Karpas-422 (cell line): ENCODE measurements around the gene ZNF512B. TPM values are rescaled to one million over a fixed set of nuclear protein-coding genes. Genes with fewer than 3 reads are reported as not detected.
"Not testable (repeated sequence)": the region's sequence is repeated elsewhere in the genome, so short reads cannot be mapped to it uniquely, and the experiment has no call there.

Source experiments
- DNase-seq: peaks from one replicate; pipeline ENCODE4 v3.0.0-alpha.2; 2015
- H2AFZ ChIP-seq: fragments of 200-600 bp; sonication (generic); 2 replicates; pipeline ENCODE4 v1.6.1; 2014; ENCODE audit warnings: antibody characterized with exemption, low read length, mixed read lengths
- H3K27ac ChIP-seq: fragments of 200-600 bp; sonication (generic); 2 replicates; pipeline ENCODE4 v1.5.1; 2014; ENCODE audit warnings: mild to moderate bottlenecking, low read length, moderate library complexity
- H3K27me3 ChIP-seq: fragments of 200-600 bp; sonication (generic); 2 replicates; pipeline ENCODE4 v1.6.1; 2014; ENCODE audit warnings: low read length, mixed read lengths
- H3K36me3 ChIP-seq: fragments of 200-600 bp; sonication (generic); 2 replicates; pipeline ENCODE4 v1.6.1; 2014; ENCODE audit warnings: low read length, mixed read lengths; ENCODE audit not compliant: insufficient read depth
- H3K4me1 ChIP-seq: fragments of 200-600 bp; sonication (generic); 2 replicates; pipeline ENCODE4 v1.6.1; 2014; ENCODE audit warnings: mild to moderate bottlenecking, low read length, mixed read lengths
- H3K4me2 ChIP-seq: fragments of 200-600 bp; sonication (generic); 2 replicates; pipeline ENCODE4 v1.6.1; 2014; ENCODE audit warnings: low read length, low read depth, mild to moderate bottlenecking; ENCODE audit not compliant: poor library complexity, severe bottlenecking
- H3K4me3 ChIP-seq: fragments of 200-600 bp; sonication (generic); 2 replicates; pipeline ENCODE4 v1.5.1; 2014; ENCODE audit warnings: mild to moderate bottlenecking, antibody characterized with exemption, low read length, mixed read lengths
- H3K79me2 ChIP-seq: fragments of 200-600 bp; sonication (generic); 2 replicates; pipeline ENCODE4 v1.6.1; 2014; ENCODE audit warnings: mild to moderate bottlenecking, low read length, mixed read lengths
- H3K9ac ChIP-seq: fragments of 200-600 bp; sonication (generic); 2 replicates; pipeline ENCODE4 v1.6.0; 2014; ENCODE audit warnings: low read length
- H3K9me2 ChIP-seq: fragments of 200-600 bp; sonication (generic), shearing (Covaris generic); replicated peaks from 2 replicates; pipeline ENCODE4 v1.6.0; 2014; ENCODE audit warnings: mild to moderate bottlenecking, low read length, moderate library complexity; ENCODE audit not compliant: insufficient read depth
- H3K9me3 ChIP-seq: fragments of 300-700, 200-600 bp; sonication (generic); 2 replicates; pipeline ENCODE4 v1.6.1; 2014; ENCODE audit warnings: low read length, mixed read lengths
- H4K20me1 ChIP-seq: fragments of 200-600 bp; sonication (generic); 2 replicates; pipeline ENCODE4 v1.6.1; 2014; ENCODE audit warnings: mild to moderate bottlenecking, antibody characterized with exemption, low read length, low read depth; ENCODE audit not compliant: insufficient read depth
- total RNA-seq: library from RNA; depleted of rRNA; stranded (reverse); fragments of >200 nt; shearing (Covaris generic); gene quantifications from 2 replicates; pipeline ENCODE4 v1.2.3, GENCODE V29; 2014; ENCODE audit warnings: low replicate concordance; rRNA removed

Gene ZNF512B, protein sequence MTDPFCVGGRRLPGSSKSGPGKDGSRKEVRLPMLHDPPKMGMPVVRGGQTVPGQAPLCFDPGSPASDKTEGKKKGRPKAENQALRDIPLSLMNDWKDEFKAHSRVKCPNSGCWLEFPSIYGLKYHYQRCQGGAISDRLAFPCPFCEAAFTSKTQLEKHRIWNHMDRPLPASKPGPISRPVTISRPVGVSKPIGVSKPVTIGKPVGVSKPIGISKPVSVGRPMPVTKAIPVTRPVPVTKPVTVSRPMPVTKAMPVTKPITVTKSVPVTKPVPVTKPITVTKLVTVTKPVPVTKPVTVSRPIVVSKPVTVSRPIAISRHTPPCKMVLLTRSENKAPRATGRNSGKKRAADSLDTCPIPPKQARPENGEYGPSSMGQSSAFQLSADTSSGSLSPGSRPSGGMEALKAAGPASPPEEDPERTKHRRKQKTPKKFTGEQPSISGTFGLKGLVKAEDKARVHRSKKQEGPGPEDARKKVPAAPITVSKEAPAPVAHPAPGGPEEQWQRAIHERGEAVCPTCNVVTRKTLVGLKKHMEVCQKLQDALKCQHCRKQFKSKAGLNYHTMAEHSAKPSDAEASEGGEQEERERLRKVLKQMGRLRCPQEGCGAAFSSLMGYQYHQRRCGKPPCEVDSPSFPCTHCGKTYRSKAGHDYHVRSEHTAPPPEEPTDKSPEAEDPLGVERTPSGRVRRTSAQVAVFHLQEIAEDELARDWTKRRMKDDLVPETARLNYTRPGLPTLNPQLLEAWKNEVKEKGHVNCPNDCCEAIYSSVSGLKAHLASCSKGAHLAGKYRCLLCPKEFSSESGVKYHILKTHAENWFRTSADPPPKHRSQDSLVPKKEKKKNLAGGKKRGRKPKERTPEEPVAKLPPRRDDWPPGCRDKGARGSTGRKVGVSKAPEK
- 4.2 and 9.0 TPM in 2 replicates for total RNA-seq

GRCh38 chr20:63969838-63970713 is at the start of gene ZNF512B:
Gene ZNF512B (minus strand): TSS chr20:63969930. CDS start chr20:63967950, 1,980 bp downstream.
- H3K4me3 ChIP-seq: peak within 1 kb of the TSS; percentile 73

DNA sequence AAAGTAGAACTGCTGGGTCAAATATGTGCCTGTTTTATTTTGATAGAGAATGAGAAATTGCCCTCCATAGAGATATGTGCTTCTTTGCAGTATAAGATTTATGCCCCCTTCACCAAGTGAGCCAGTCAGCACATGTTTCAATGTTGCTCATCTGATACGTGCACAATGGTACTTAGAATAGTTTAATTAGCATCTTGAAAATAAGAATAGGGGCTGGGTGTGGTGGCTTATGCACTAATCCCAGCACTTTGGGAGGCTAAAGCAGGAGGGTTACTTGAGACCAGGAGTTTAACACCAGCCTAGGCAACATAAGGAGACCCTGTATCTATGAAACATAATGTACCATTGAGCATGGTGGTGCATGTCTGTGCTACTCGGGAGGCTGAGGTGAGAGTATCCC is 45.9 kb upstream of the ZNF512B start:
- H3K9me3 ChIP-seq: no peaks in the 10 kb centered on the region
- H3K36me3 ChIP-seq: peaks cover 23% of the 10 kb centered on the region

More at GRCh38 chr20:63969838-63970713, at the start of gene ZNF512B:
- Histone ChIP-seq H3K9ac (peak within 1 kb of the TSS; percentile 82), H2AFZ (no peak within 1 kb of the TSS), H3K27me3 (no peaks in the 10 kb centered on the region), H3K4me2 (peak within 1 kb of the TSS; percentile 74), H3K4me1 (peaks cover 13% of the 10 kb centered on the region), H3K79me2 (peaks cover 15% of the 10 kb centered on the region), H3K36me3 (no peaks in the 10 kb centered on the region), H3K9me2 (no peaks in the 10 kb centered on the region), H3K27ac (peak within 1 kb of the TSS; percentile 53), H4K20me1 (no peaks in the 10 kb centered on the region), H3K9me3 (no peaks in the 10 kb centered on the region)
- peak; percentile 85 for DNase-seq

GRCh38 chr20:64012385-64013154 is 42.8 kb upstream of the ZNF512B start:
- not testable (repeated sequence) for H3K4me2 ChIP-seq, H3K27me3 ChIP-seq, H3K9ac ChIP-seq, H2AFZ ChIP-seq, DNase-seq, H3K27ac ChIP-seq, H3K9me3 ChIP-seq, H3K4me3 ChIP-seq, H3K79me2 ChIP-seq, H3K4me1 ChIP-seq, H4K20me1 ChIP-seq, H3K9me2 ChIP-seq
- peaks cover 53% of the 10 kb centered on the region for H3K36me3 ChIP-seq

More for the DNA sequence above, 45.9 kb upstream of the ZNF512B start:
- Histone ChIP-seq H4K20me1 (0 out of 2 replicates have a peak, but pooled peaks cover 3% of the 10 kb centered on the region), H2AFZ (no peak overlapping the region), H3K79me2 (peaks cover 3% of the 10 kb centered on the region; the same call in 1 of the 2 replicates), H3K4me3 (no peak overlapping the region), H3K27me3 (no peaks in the 10 kb centered on the region), H3K27ac (no peak overlapping the region), H3K9ac (no peak overlapping the region), H3K4me2 (no peak overlapping the region), H3K9me2 (no peaks in the 10 kb centered on the region), H3K4me1 (no peaks in the 10 kb centered on the region)
- no peak for DNase-seq

DNA sequence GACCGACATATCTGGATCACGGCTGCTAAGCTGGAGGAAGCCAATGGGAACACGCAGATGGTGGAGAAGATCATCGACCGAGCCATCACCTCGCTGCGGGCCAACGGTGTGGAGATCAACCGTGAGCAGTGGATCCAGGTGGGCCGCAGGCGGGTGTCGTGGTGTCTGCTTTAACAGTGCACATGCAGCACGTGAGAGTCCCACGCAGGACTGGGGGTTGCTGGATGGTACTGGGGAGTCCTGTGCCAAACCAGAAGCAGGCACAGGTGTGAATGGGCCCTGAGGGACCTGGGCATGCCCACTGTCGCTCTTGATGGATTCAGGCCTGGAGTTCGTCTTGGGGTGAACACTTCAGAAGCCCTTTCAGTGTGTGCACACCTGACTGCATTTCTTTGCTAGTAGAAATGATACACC is 41.6 kb upstream of the ZNF512B start:
- no peak for DNase-seq
- no peak overlapping the region for H3K27ac ChIP-seq
- H3K9me3 ChIP-seq: peaks cover 6% of the 10 kb centered on the region

GRCh38 chr20:64010711-64011237 is 41.0 kb upstream of the ZNF512B start:
- Histone ChIP-seq H4K20me1 (no peaks in the 10 kb centered on the region), H3K36me3 (peaks cover 60% of the 10 kb centered on the region), H3K9me3 (peaks cover 6% of the 10 kb centered on the region), H3K4me1 (no peaks in the 10 kb centered on the region), H3K79me2 (peaks cover 2% of the 10 kb centered on the region; the same call in 1 of the 2 replicates), H2AFZ (no peak overlapping the region), H3K27me3 (no peaks in the 10 kb centered on the region), H3K4me3 (no peak overlapping the region), H3K9me2 (no peaks in the 10 kb centered on the region), H3K27ac (no peak overlapping the region), H3K9ac (no peak overlapping the region), H3K4me2 (no peak overlapping the region)
- DNase-seq: no peak

More for the DNA sequence above, 41.6 kb upstream of the ZNF512B start:
- Histone ChIP-seq H3K79me2 (peaks cover 3% of the 10 kb centered on the region; the same call in 1 of the 2 replicates), H3K4me2 (no peak overlapping the region), H3K36me3 (peaks cover 58% of the 10 kb centered on the region), H3K4me1 (no peaks in the 10 kb centered on the region), H3K9ac (no peak overlapping the region), H3K27me3 (no peaks in the 10 kb centered on the region), H3K9me2 (no peaks in the 10 kb centered on the region), H4K20me1 (no peaks in the 10 kb centered on the region), H3K4me3 (no peak overlapping the region), H2AFZ (no peak overlapping the region)

GRCh38 chr20:64009811-64010387 is 40.2 kb upstream of the ZNF512B start:
- no peaks in the 10 kb centered on the region for H3K9me2 ChIP-seq
- DNase-seq: no peak
- H4K20me1 ChIP-seq: no peaks in the 10 kb centered on the region
- H3K4me3 ChIP-seq: no peak overlapping the region
- H3K79me2 ChIP-seq: 0 out of 2 replicates have a peak, but pooled peaks cover 3% of the 10 kb centered on the region
- no peaks in the 10 kb centered on the region for H3K4me1 ChIP-seq
- H3K27ac ChIP-seq: no peak overlapping the region
- H3K9me3 ChIP-seq: peaks cover 6% of the 10 kb centered on the region
- H3K4me2 ChIP-seq: no peak overlapping the region
- H3K36me3 ChIP-seq: peaks cover 64% of the 10 kb centered on the region
- no peak overlapping the region for H2AFZ ChIP-seq
- H3K9ac ChIP-seq: no peak overlapping the region
- no peaks in the 10 kb centered on the region for H3K27me3 ChIP-seq

- Histone ChIP-seq H3K27me3 (no peaks in the 10 kb centered on the region), H3K9me3 (peaks cover 6% of the 10 kb centered on the region), H2AFZ (no peak overlapping the region), H3K79me2 (0 out of 2 replicates have a peak, but pooled peaks cover 3% of the 10 kb centered on the region), H3K4me2 (no peak overlapping the region), H3K36me3 (peaks cover 62% of the 10 kb centered on the region), H3K4me3 (no peak overlapping the region), H3K9ac (no peak overlapping the region), H3K9me2 (no peaks in the 10 kb centered on the region), H3K4me1 (no peaks in the 10 kb centered on the region), H3K27ac (no peak overlapping the region), H4K20me1 (no peaks in the 10 kb centered on the region)
- no peak for DNase-seq
These were observed 37.2 kb upstream of the ZNF512B start for GRCh38 chr20:64006902-64007301.
